Caco-2 (cell line): ENCODE results near the gene ERBB2. TPM values are rescaled to one million over a fixed set of nuclear protein-coding genes. Genes with fewer than 3 reads are reported as not detected.

ENCODE experiments used
- BruUV-seq: library from RNA; stranded (reverse); fragments of 400-500 nt; replicated peaks from 2 replicates; lab custom pipeline; 2021; lab: Mats Ljungman, UMichigan
- CTCF ChIA-PET: fragments of 300-600 bp; sonication (Branson Sonifier 250); formaldehyde crosslinking; loops from one replicate; lab custom pipeline; 2022; ENCODE audit warnings: antibody characterized with exemption; lab: Charles Lee
- POLR2A ChIA-PET: fragments of 300-600 bp; sonication (Branson Sonifier 250); formaldehyde crosslinking; loops from one replicate; lab custom pipeline; 2022; ENCODE audit warnings: antibody characterized with exemption; lab: Charles Lee
- DNase-seq, 2 experiments: peaks; one replicate each; pipeline versions ENCODE4 v3.0.0 to v3.0.0-alpha.2; 2020 to 2022
- H3K27me3 ChIP-seq: replicated peaks from 2 replicates; pipeline ENCODE4 v1.6.0; 2011; ENCODE audit warnings: low read length; ENCODE audit not compliant: control insufficient read depth, insufficient read depth
- H3K36me3 ChIP-seq: 2 replicates; pipeline ENCODE4 v1.5.1; 2011; ENCODE audit warnings: low read length; ENCODE audit not compliant: control insufficient read depth, insufficient read depth
- H3K4me1 ChIP-seq: fragments of 250-450 bp; sonication (Bioruptor Pico); 2 replicates; pipeline ENCODE4 v1.5.1; 2020; ENCODE audit warnings: mild to moderate bottlenecking
- H3K4me3 ChIP-seq: 2 replicates; pipeline ENCODE4 v1.5.1; 2011; ENCODE audit warnings: low read depth, mild to moderate bottlenecking, control low read depth, low read length
- H3K9me3 ChIP-seq: fragments of 250-450 bp; sonication (Bioruptor Pico); 2 replicates; pipeline ENCODE4 v1.5.1; 2020; ENCODE audit warnings: mild to moderate bottlenecking, moderate library complexity
- H3K27ac Mint-ChIP-seq: one replicate; pipeline ENCODE4 v1.8.0; 2022; ENCODE audit warnings: mixed read lengths; ENCODE audit not compliant: unreplicated experiment
- H3K27me3 Mint-ChIP-seq: one replicate; pipeline ENCODE4 v1.8.0; 2022; ENCODE audit warnings: mixed read lengths; ENCODE audit not compliant: insufficient read depth, unreplicated experiment
- H3K36me3 Mint-ChIP-seq: one replicate; pipeline ENCODE4 v1.8.0; 2022; ENCODE audit warnings: mild to moderate bottlenecking, mixed read lengths; ENCODE audit not compliant: insufficient read depth, unreplicated experiment
- H3K4me1 Mint-ChIP-seq: one replicate; pipeline ENCODE4 v1.8.0; 2022; ENCODE audit warnings: low read depth, mixed read lengths; ENCODE audit not compliant: unreplicated experiment
- H3K4me3 Mint-ChIP-seq: one replicate; pipeline ENCODE4 v1.8.0; 2022; ENCODE audit warnings: mild to moderate bottlenecking, moderate library complexity, mixed read lengths; ENCODE audit not compliant: unreplicated experiment
- H3K9me3 Mint-ChIP-seq: one replicate; pipeline ENCODE4 v1.8.0; 2022; ENCODE audit warnings: mixed read lengths; ENCODE audit not compliant: unreplicated experiment
- intact Hi-C: fragments of 100-400 bp; cut with micrococcal nuclease; formaldehyde crosslinking; loops from one replicate; pipeline ENCODE4 v1.10.0; 2022; ENCODE audit not compliant: unreplicated experiment
- total RNA-seq: library from RNA; stranded (reverse); gene quantifications from 2 replicates; pipeline ENCODE4 v1.2.3, GENCODE V29; 2022
- TF ChIP-seq, protein P1 (sequence below), 2 experiments: fragments of 200-600 bp in 1 of 2; IDR thresholded peaks; 1 replicate in 1 of 2; 2 replicates in 1 of 2; pipeline versions ENCODE4 v1.5.1 to v1.8.0; 2011 to 2022; ENCODE audit warnings: antibody characterized with exemption in 1 of 2, control low read depth in 1 of 2, inconsistent platforms in 1 of 2, low read depth in 1 of 2, low read length in 1 of 2, mild to moderate bottlenecking in 1 of 2, moderate library complexity in 1 of 2; ENCODE audit not compliant: insufficient read depth in 1 of 2, severe bottlenecking in 1 of 2, unreplicated experiment in 1 of 2

Gene ERBB2
- total RNA-seq, 1 experiment from 2014 or later = 121 TPM

DNA sequence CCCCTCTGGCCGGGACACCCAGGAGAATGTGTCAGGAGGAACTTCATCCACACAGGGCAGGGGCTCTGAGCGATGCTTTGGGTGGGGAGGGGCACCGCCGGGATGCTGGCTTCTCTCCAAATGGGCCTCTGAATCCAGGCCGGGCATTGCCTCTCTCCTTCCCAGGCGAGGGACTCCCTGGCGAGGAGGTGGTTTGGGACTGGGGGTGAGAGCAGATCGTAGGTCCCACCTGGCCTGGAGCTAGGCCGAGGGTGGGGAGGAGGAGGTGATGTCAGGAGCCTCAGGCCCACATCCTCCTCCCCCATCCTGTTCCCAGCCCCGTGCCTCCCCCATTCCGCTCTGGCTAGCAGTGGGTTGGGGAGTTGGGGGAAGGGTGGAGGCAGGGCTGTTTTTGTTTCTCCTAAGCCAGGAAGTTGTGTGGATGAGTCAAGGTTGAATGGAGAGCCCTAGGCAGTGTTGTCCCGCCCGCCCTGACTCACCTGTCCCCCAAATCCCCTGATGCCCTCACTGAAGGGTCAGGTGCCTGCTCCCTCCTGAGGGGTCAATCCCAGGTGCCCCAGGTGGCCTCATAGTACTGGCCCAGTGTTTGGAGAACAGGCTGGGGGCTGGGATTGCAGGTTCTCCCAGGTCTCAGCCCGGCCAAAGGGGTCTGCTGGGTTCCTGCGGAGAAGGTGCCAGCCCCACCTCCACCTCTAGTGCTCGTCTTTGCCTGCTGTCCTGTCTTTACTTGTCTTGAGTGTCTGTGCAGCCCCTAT is 40.7 kb downstream of the ERBB2 start:
- Mint-ChIP-seq H3K36me3 (peaks cover 85% of the 10 kb centered on the region), H3K4me3 (peak overlapping the region; percentile 96), H3K27ac (peak overlapping the region; percentile 61), H3K27me3 (no peaks in the 10 kb centered on the region), H3K4me1 (peaks cover 21% of the 10 kb centered on the region), H3K9me3 (no peaks in the 10 kb centered on the region)
- ChIA-PET POLR2A (no interaction called here), CTCF (no interaction called here)
- intact Hi-C loops = no loop called here
- DNase-seq = no peak
- no TSS peak for BruUV-seq
- Histone ChIP-seq H3K4me1 (peaks cover 31% of the 10 kb centered on the region), H3K27me3 (no peaks in the 10 kb centered on the region), H3K4me3 (peak overlapping the region; percentile 73), H3K9me3 (no peaks in the 10 kb centered on the region), H3K36me3 (peaks cover 20% of the 10 kb centered on the region)
- TF ChIP-seq, protein P1, sequence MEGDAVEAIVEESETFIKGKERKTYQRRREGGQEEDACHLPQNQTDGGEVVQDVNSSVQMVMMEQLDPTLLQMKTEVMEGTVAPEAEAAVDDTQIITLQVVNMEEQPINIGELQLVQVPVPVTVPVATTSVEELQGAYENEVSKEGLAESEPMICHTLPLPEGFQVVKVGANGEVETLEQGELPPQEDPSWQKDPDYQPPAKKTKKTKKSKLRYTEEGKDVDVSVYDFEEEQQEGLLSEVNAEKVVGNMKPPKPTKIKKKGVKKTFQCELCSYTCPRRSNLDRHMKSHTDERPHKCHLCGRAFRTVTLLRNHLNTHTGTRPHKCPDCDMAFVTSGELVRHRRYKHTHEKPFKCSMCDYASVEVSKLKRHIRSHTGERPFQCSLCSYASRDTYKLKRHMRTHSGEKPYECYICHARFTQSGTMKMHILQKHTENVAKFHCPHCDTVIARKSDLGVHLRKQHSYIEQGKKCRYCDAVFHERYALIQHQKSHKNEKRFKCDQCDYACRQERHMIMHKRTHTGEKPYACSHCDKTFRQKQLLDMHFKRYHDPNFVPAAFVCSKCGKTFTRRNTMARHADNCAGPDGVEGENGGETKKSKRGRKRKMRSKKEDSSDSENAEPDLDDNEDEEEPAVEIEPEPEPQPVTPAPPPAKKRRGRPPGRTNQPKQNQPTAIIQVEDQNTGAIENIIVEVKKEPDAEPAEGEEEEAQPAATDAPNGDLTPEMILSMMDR (IDR thresholded peaks at IDR 0.05; ENCODE audit: insufficient read depth in 1 of 2, low read depth in 1 of 2, low read length in 1 of 2, severe bottlenecking in 1 of 2, unreplicated experiment in 1 of 2) = no peak

DNA sequence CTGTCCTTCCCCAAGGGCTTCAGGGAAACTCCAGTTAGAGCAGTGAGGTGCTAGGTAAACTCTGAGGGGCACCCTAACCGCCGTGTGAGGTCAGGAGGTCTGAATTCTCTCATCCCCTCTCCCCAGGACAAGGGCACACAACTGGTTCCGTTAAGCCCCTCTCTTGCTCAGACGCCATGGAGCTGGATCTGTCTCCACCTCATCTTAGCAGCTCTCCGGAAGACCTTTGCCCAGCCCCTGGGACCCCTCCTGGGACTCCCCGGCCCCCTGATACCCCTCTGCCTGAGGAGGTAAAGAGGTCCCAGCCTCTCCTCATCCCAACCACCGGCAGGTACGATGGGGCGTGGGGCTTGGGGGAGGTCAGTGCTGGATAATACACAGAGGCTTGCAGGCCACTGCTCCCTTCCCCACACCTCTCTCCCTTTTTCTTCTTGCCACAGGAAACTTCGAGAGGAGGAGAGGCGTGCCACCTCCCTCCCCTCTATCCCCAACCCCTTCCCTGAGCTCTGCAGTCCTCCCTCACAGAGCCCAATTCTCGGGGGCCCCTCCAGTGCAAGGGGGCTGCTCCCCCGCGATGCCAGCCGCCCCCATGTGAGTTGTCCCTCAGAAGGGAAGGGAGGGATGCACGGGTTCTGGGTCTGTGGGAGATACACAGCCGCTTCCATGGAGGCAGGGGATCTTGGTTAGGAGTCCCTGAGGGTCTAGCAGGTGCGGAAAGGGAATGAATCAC is 42.4 kb downstream of the ERBB2 start:
- H3K4me1 ChIP-seq = peaks cover 16% of the 10 kb centered on the region
- intact Hi-C loops = no loop called here
- no peak overlapping the region for H3K4me3 ChIP-seq
- DNase-seq = no peak
- H3K4me1 Mint-ChIP-seq = peaks cover 7% of the 10 kb centered on the region
- no peaks in the 10 kb centered on the region for H3K9me3 ChIP-seq
- no peaks in the 10 kb centered on the region for H3K27me3 Mint-ChIP-seq
- H3K4me3 Mint-ChIP-seq = no peak overlapping the region
- H3K27me3 ChIP-seq = no peaks in the 10 kb centered on the region
- no peak overlapping the region for H3K27ac Mint-ChIP-seq
- ChIA-PET POLR2A (no interaction called here), CTCF (no interaction called here)
- H3K36me3 ChIP-seq = peaks cover 20% of the 10 kb centered on the region
- BruUV-seq = no TSS peak
- H3K36me3 Mint-ChIP-seq = peaks cover 94% of the 10 kb centered on the region
- H3K9me3 Mint-ChIP-seq = no peaks in the 10 kb centered on the region
- TF ChIP-seq, protein P1 (IDR thresholded peaks at IDR 0.05; ENCODE audit: insufficient read depth in 1 of 2, low read depth in 1 of 2, low read length in 1 of 2, severe bottlenecking in 1 of 2, unreplicated experiment in 1 of 2) = no peak

DNA sequence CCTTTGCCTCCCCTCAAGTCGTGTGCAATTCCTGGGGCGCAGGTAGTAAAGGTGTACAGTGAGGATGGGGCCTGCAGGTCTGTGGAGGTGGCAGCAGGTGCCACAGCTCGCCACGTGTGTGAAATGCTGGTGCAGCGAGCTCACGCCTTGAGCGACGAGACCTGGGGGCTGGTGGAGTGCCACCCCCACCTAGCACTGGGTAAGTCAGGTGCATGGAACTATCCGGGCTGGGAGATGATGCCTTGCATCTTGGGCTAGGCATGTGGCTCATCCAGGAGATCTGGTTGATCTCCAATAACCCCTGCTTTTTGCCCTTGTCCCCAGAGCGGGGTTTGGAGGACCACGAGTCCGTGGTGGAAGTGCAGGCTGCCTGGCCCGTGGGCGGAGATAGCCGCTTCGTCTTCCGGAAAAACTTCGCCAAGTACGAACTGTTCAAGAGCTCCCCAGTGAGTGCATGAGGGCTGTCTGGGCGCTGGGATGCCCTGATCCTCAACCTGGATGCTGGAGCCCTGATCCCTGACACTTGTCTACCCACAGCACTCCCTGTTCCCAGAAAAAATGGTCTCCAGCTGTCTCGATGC is 43.1 kb downstream of the ERBB2 start:
- ChIA-PET POLR2A (no interaction called here), CTCF (no interaction called here)
- Mint-ChIP-seq H3K27ac (no peak overlapping the region), H3K9me3 (no peaks in the 10 kb centered on the region), H3K27me3 (no peaks in the 10 kb centered on the region), H3K4me1 (peaks cover 7% of the 10 kb centered on the region), H3K36me3 (peaks cover 94% of the 10 kb centered on the region), H3K4me3 (no peak overlapping the region)
- intact Hi-C loops = no loop called here
- no TSS peak for BruUV-seq
- H3K36me3 ChIP-seq = peaks cover 21% of the 10 kb centered on the region
- H3K27me3 ChIP-seq = no peaks in the 10 kb centered on the region
- DNase-seq = no peak
- H3K9me3 ChIP-seq = no peaks in the 10 kb centered on the region
- TF ChIP-seq, protein P1 (IDR thresholded peaks at IDR 0.05; ENCODE audit: insufficient read depth in 1 of 2, low read depth in 1 of 2, low read length in 1 of 2, severe bottlenecking in 1 of 2, unreplicated experiment in 1 of 2) = no peak
- H3K4me1 ChIP-seq = peaks cover 16% of the 10 kb centered on the region
- H3K4me3 ChIP-seq = no peak overlapping the region
